Loucy (cell line): ENCODE results near the gene ZNF718.

Source experiments
- EZH2phosphoT487 ChIP-seq: fragments of 200-600 bp; IDR thresholded peaks from 2 replicates; pipeline ENCODE4 v1.6.1; 2018; ENCODE audit warnings: antibody characterized with exemption, mild to moderate bottlenecking, moderate library complexity, borderline replicate concordance
- TF ChIP-seq, protein P1 (sequence below): fragments of 200-600 bp; sonication (generic); conservative IDR thresholded peaks from 2 replicates; pipeline ENCODE4 v1.5.1; 2014; ENCODE audit warnings: mild to moderate bottlenecking, antibody characterized with exemption, low read length

DNA sequence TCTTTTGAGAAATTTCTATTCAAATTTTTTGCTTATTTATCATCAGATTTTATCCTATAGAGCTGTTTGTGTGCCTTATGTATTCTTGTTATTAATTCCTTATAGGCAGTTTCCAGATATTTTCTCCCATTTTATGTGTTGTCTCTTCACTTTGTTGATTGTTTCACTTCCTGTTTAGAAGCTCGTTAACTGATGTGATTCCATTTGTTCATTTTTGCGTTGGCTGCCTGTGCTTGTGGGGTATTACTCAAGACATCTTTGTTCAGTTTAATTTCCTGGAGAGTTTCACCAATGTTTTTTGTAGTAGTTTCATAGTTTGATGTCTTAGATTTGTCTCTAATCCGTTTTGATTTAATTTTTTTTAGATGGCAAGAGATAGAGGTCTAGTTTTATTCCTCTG, 14.6 kb downstream of the ZNF718 start:
- TF ChIP-seq, protein P1, sequence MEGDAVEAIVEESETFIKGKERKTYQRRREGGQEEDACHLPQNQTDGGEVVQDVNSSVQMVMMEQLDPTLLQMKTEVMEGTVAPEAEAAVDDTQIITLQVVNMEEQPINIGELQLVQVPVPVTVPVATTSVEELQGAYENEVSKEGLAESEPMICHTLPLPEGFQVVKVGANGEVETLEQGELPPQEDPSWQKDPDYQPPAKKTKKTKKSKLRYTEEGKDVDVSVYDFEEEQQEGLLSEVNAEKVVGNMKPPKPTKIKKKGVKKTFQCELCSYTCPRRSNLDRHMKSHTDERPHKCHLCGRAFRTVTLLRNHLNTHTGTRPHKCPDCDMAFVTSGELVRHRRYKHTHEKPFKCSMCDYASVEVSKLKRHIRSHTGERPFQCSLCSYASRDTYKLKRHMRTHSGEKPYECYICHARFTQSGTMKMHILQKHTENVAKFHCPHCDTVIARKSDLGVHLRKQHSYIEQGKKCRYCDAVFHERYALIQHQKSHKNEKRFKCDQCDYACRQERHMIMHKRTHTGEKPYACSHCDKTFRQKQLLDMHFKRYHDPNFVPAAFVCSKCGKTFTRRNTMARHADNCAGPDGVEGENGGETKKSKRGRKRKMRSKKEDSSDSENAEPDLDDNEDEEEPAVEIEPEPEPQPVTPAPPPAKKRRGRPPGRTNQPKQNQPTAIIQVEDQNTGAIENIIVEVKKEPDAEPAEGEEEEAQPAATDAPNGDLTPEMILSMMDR = no peak
- no peak for TF ChIP-seq EZH2phosphoT487
